GM12878 (cell line): ENCODE data around the gene ESRRG. TPM values are rescaled to one million over a fixed set of nuclear protein-coding genes. Genes with fewer than 3 reads are reported as not detected.
A peak's percentile ranks its signal among the peaks of the same experiment; 100 is the strongest.

Experiments used
- ATAC-seq: fragments of 200-7000 bp; cut with Tn5 transposase; 3 replicates; pipeline ENCODE4 v1.9.1; 2020; ENCODE audit warnings: mild to moderate bottlenecking, moderate library complexity
- BruUV-seq: library from RNA; stranded (reverse); fragments of 400-500 nt; replicated peaks from 2 replicates; lab custom pipeline; 2021; lab: Mats Ljungman, UMichigan
- CTCF ChIA-PET: fragments of 300-600 bp; sonication (Branson Sonifier 250); formaldehyde crosslinking; extraction: SDS; loops from one replicate; lab custom pipeline; 2021; ENCODE audit warnings: inconsistent platforms; lab: Yijun Ruan, JAX
- POLR2A ChIA-PET: fragments of 350-600 bp; formaldehyde crosslinking; extraction: SDS; loops from one replicate; lab custom pipeline; 2021; ENCODE audit warnings: inconsistent platforms; lab: Charles Lee
- RAD21 ChIA-PET: fragments of 300-600 bp; sonication (Branson Sonifier 250); formaldehyde crosslinking; loops from one replicate; lab custom pipeline; 2023; ENCODE audit warnings: antibody characterized with exemption; ENCODE audit not compliant: unreplicated experiment; lab: Charles Lee
- SMC1A ChIA-PET: fragments of 300-600 bp; sonication (Branson Sonifier 250); formaldehyde crosslinking; loops from one replicate; lab custom pipeline; 2023; ENCODE audit not compliant: unreplicated experiment, uncharacterized antibody; lab: Charles Lee
- DNase-seq: peaks from one replicate; pipeline ENCODE4 v3.0.0-alpha.2; 2011; ENCODE audit warnings: low read depth, low spot score
- FAIRE-seq: peaks from 3 replicates; lab custom pipeline; 2011; peaks lifted over from hg19 to GRCh38; lab: Jason Lieb, UNC
- H2AFZ ChIP-seq: 2 replicates; pipeline ENCODE4 v1.6.0; 2011; ENCODE audit warnings: low read depth, low read length, control low read depth; ENCODE audit not compliant: control insufficient read depth
- H3K27ac ChIP-seq: 2 replicates; pipeline ENCODE4 v1.5.1; 2011; ENCODE audit warnings: control low read depth; ENCODE audit not compliant: control insufficient read depth, insufficient read depth
- H3K27me3 ChIP-seq, 2 experiments: replicated peaks in 1 of 2; 2 replicates each; pipeline versions ENCODE4 v1.6.0 to v1.6.1; 2011; ENCODE audit warnings: low read length in 1 of 2; ENCODE audit not compliant: control insufficient read depth in 2 of 2, insufficient read depth in 2 of 2
- H3K36me3 ChIP-seq, 2 experiments: 2 replicates each; pipeline ENCODE4 v1.5.1; 2011; ENCODE audit warnings: low read length in 1 of 2; ENCODE audit not compliant: control insufficient read depth in 2 of 2, insufficient read depth in 2 of 2
- H3K4me1 ChIP-seq: 2 replicates; pipeline ENCODE4 v1.6.1; 2011; ENCODE audit warnings: mild to moderate bottlenecking, low read length, moderate library complexity, mixed read lengths; ENCODE audit not compliant: control insufficient read depth, insufficient read depth
- H3K4me2 ChIP-seq: 2 replicates; pipeline ENCODE4 v1.6.0; 2011; ENCODE audit warnings: control low read depth; ENCODE audit not compliant: control insufficient read depth, insufficient read depth
- H3K4me3 ChIP-seq: fragments of 200-600 bp; sonication (generic); 2 replicates; pipeline ENCODE4 v1.5.1; 2016
- H3K79me2 ChIP-seq: 2 replicates; pipeline ENCODE4 v1.6.0; 2011; ENCODE audit warnings: low read length; ENCODE audit not compliant: control insufficient read depth, insufficient read depth
- H3K9ac ChIP-seq: 2 replicates; pipeline ENCODE4 v1.8.0; 2011; ENCODE audit warnings: low read length, control low read depth, mixed read lengths; ENCODE audit not compliant: control insufficient read depth, insufficient read depth
- H3K9me3 ChIP-seq: replicated peaks from 3 replicates; pipeline ENCODE4 v1.5.1; 2011; ENCODE audit warnings: mild to moderate bottlenecking, low read length; ENCODE audit not compliant: control insufficient read depth, insufficient read depth
- H4K20me1 ChIP-seq: 2 replicates; pipeline ENCODE4 v1.6.0; 2011; ENCODE audit not compliant: control insufficient read depth, insufficient read depth
- ATF7 ChIP-seq: fragments of 450-650 bp; IDR thresholded peaks from 2 replicates; pipeline ENCODE4 v1.6.1; 2016; ENCODE audit warnings: low read depth, mild to moderate bottlenecking
- BCL3 ChIP-seq: IDR thresholded peaks from 2 replicates; pipeline ENCODE4 v1.6.1; 2011; ENCODE audit warnings: borderline replicate concordance, low read depth, mild to moderate bottlenecking, moderate library complexity, low read length; ENCODE audit not compliant: insufficient read depth, poor library complexity, severe bottlenecking
- ETV6 ChIP-seq, 2 experiments: fragments of 450-650 bp in 1 of 2; IDR thresholded peaks in 1 of 2; conservative IDR thresholded peaks in 1 of 2; 2 replicates each; pipeline ENCODE4 v1.6.1; 2014; ENCODE audit warnings: antibody characterized with exemption in 1 of 2, borderline replicate concordance in 1 of 2, low read depth in 1 of 2, mild to moderate bottlenecking in 1 of 2, moderate library complexity in 1 of 2
- POU2F2 ChIP-seq: IDR thresholded peaks from 3 replicates; pipeline ENCODE4 v1.6.1; 2011; ENCODE audit warnings: low read depth, mild to moderate bottlenecking, low read length, borderline replicate concordance
- RB1 ChIP-seq: fragments of 450-650 bp; formaldehyde crosslinking; IDR thresholded peaks from 2 replicates; pipeline ENCODE4 v1.6.1; 2017; ENCODE audit warnings: mild to moderate bottlenecking, borderline replicate concordance
- TCF3 ChIP-seq: IDR thresholded peaks from 2 replicates; pipeline ENCODE4 v1.6.1; 2012; ENCODE audit warnings: low read depth, mild to moderate bottlenecking, low read length, borderline replicate concordance; ENCODE audit not compliant: insufficient read depth
- TCF7 ChIP-seq: IDR thresholded peaks from 2 replicates; pipeline ENCODE4 v1.6.1; 2014; ENCODE audit warnings: antibody characterized with exemption, borderline replicate concordance
- USF1 ChIP-seq: IDR thresholded peaks from 2 replicates; pipeline ENCODE4 v1.6.1; 2011; ENCODE audit warnings: borderline replicate concordance, low read depth, mild to moderate bottlenecking, moderate library complexity, mixed read lengths, low read length; ENCODE audit not compliant: insufficient read depth; ENCODE audit errors: extremely low read length
- ZBTB33 ChIP-seq: fragments of 450-650 bp; IDR thresholded peaks from 2 replicates; pipeline ENCODE4 v1.6.1; 2017; ENCODE audit warnings: mild to moderate bottlenecking
- ZNF217 ChIP-seq: fragments of 450-650 bp; IDR thresholded peaks from 2 replicates; pipeline ENCODE4 v1.6.1; 2017; ENCODE audit warnings: antibody characterized with exemption, mild to moderate bottlenecking
- WGBS: methylation state at CpG from one replicate; pipeline ENCODE4 v1.1.6; 2016; ENCODE audit warnings: low lambda C conversion rate; ENCODE audit not compliant: insufficient replicate concordance, insufficient coverage; ENCODE audit errors: missing lambda C conversion rate; 5-methylcytosine and 5-hydroxymethylcytosine counted together
- in situ Hi-C: fragments of 300-500 bp; cut with MboI; formaldehyde crosslinking; loops from 9 replicates; pipeline ENCODE4 v1.14.3; 2018; ENCODE audit warnings: mixed read lengths
- intact Hi-C: fragments of 100-400 bp; cut with micrococcal nuclease; formaldehyde crosslinking; loops from one replicate; pipeline ENCODE4 v1.14.2; 2022; ENCODE audit not compliant: unreplicated experiment
- polyA plus RNA-seq, 11 experiments: library from polyadenylated mRNA; depleted of rRNA in 4 of 11; unstranded in 6 of 11; stranded (reverse) in 5 of 11; fragments of >200 nt; fragmentation: Nextera tagmentation in 4 of 11; fragmentation: Illumina TruSeq in 1 of 11; extraction: Ambion mirVana in 4 of 11; extraction: Trizol in 1 of 11; gene quantifications; 1 replicate in 1 of 11; 2 replicates in 10 of 11; pipeline versions ENCODE4 v1.2.1 to v1.2.3, GENCODE V29; 2011 to 2016; ENCODE audit warnings: inconsistent platforms in 2 of 11, missing spikeins in 2 of 11, low read depth in 1 of 11
- total RNA-seq, 4 experiments: library from RNA; depleted of rRNA in 3 of 4; stranded (reverse); fragments of >200 nt in 3 of 4; fragmentation: Illumina TruSeq in 1 of 4; extraction: Trizol in 1 of 4; gene quantifications; 2 replicates each; pipeline versions ENCODE4 v1.2.1 to v1.2.3, GENCODE V29; 2013 to 2021

Gene ESRRG
- total and polyA plus RNA-seq, 10 of the 15 experiments (the other 5 are each of a cell fraction or from before 2014, with no cell fraction given): 0.03 TPM; not detected in 9

GRCh38 chr1:216722821-216723220 is 408 bp downstream of the ESRRG start:
- Histone ChIP-seq H3K4me1 (no peaks in the 10 kb centered on the region), H3K27me3 (peaks cover 0 to 7% of the 10 kb centered on the region in 2 experiments; a peak in 2 of 4 replicates), H3K27ac (no peak overlapping the region), H3K9ac (no peak overlapping the region), H2AFZ (no peak overlapping the region), H3K4me3 (no peak overlapping the region), H4K20me1 (no peaks in the 10 kb centered on the region), H3K4me2 (no peak overlapping the region), H3K9me3 (no peaks in the 10 kb centered on the region), H3K79me2 (no peaks in the 10 kb centered on the region), H3K36me3 (no peaks in the 10 kb centered on the region)
- BruUV-seq: no TSS peak
- CTCF ChIA-PET: no interaction called here
- in situ Hi-C loops (no loop called here), intact Hi-C loops (no loop called here)
- ATAC-seq (no peak), FAIRE-seq (no peak), DNase-seq (no peak)
- 2% methylated on average over 6 of the region's 6 CpGs for WGBS
- TF ChIP-seq TCF7 (no peak), ZBTB33 (no peak)
- SMC1A ChIA-PET: no interaction called here
- RAD21 ChIA-PET: no interaction called here
- POLR2A ChIA-PET: no interaction called here

GRCh38 chr1:216721863-216722262 is 1.4 kb downstream of the ESRRG start:
- H3K4me3 ChIP-seq: no peak overlapping the region
- BruUV-seq: no TSS peak
- no peak overlapping the region for H2AFZ ChIP-seq
- no peaks in the 10 kb centered on the region for H3K79me2 ChIP-seq
- ATAC-seq (no peak), DNase-seq (no peak), FAIRE-seq (no peak)
- RAD21 ChIA-PET: no interaction called here
- SMC1A ChIA-PET: interaction anchor here (0.9 to 2.9 kb wide), 2 partner anchors 7 to 406 kb away, joined by 3 to 11 read pairs; no protein-coding TSS in a partner anchor
- no peaks in the 10 kb centered on the region for H3K4me1 ChIP-seq
- TF ChIP-seq ATF7: no peak
- TF ChIP-seq POU2F2: no peak
- no peak for TF ChIP-seq ZNF217
- peak; percentile 46 for TF ChIP-seq BCL3
- no peak for TF ChIP-seq RB1
- TF ChIP-seq ETV6 (conservative IDR thresholded peaks at IDR 0.05 in 1 of 2, IDR thresholded peaks at IDR 0.05 in 1 of 2; ENCODE audit: borderline replicate concordance in 1 of 2, low read depth in 1 of 2): no peak
- no peak for TF ChIP-seq USF1
- TF ChIP-seq TCF3: no peak
- peaks cover 0 to 7% of the 10 kb centered on the region in 2 experiments; a peak in 2 of 4 replicates for H3K27me3 ChIP-seq
- POLR2A ChIA-PET: no interaction called here
- in situ Hi-C loops (no loop called here), intact Hi-C loops (no loop called here)
- H3K36me3 ChIP-seq: no peaks in the 10 kb centered on the region
- CTCF ChIA-PET: interaction anchor here (1.0 kb wide), 1 partner anchor 51 kb away, joined by 3 read pairs; no protein-coding TSS in a partner anchor
- H3K9me3 ChIP-seq: no peaks in the 10 kb centered on the region
- no peak overlapping the region for H3K27ac ChIP-seq
- no peak overlapping the region for H3K4me2 ChIP-seq
- H3K9ac ChIP-seq: no peak overlapping the region
- WGBS: 20% methylated on average over 2 of the region's 2 CpGs
- no peaks in the 10 kb centered on the region for H4K20me1 ChIP-seq
